GM12801 (cell line): Measurements from ENCODE around the gene RABGAP1L.

ENCODE experiments used
- TF ChIP-seq, protein P1 (sequence below): IDR thresholded peaks from one replicate; pipeline ENCODE4 v1.5.1; 2011; ENCODE audit warnings: control low read depth; ENCODE audit not compliant: insufficient read length; ENCODE audit errors: extremely low read depth

Gene RABGAP1L

GRCh38 chr1:174726167-174726879 is 567.0 kb downstream of the RABGAP1L start:
- TF ChIP-seq, protein P1, sequence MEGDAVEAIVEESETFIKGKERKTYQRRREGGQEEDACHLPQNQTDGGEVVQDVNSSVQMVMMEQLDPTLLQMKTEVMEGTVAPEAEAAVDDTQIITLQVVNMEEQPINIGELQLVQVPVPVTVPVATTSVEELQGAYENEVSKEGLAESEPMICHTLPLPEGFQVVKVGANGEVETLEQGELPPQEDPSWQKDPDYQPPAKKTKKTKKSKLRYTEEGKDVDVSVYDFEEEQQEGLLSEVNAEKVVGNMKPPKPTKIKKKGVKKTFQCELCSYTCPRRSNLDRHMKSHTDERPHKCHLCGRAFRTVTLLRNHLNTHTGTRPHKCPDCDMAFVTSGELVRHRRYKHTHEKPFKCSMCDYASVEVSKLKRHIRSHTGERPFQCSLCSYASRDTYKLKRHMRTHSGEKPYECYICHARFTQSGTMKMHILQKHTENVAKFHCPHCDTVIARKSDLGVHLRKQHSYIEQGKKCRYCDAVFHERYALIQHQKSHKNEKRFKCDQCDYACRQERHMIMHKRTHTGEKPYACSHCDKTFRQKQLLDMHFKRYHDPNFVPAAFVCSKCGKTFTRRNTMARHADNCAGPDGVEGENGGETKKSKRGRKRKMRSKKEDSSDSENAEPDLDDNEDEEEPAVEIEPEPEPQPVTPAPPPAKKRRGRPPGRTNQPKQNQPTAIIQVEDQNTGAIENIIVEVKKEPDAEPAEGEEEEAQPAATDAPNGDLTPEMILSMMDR, result no peak

GRCh38 chr1:174726880-174727585 is 567.7 kb downstream of the RABGAP1L start:
- TF ChIP-seq, protein P1, result no peak

GRCh38 chr1:174734270-174734669 is 575.0 kb downstream of the RABGAP1L start:
- TF ChIP-seq, protein P1, result no peak

- TF ChIP-seq, protein P1, result no peak
These were observed 577.5 kb downstream of the RABGAP1L start for GRCh38 chr1:174736831-174737230.

- TF ChIP-seq, protein P1, result no peak
These were observed 581.1 kb downstream of the RABGAP1L start for GRCh38 chr1:174740249-174740968.

- TF ChIP-seq, protein P1, result no peak
These were observed 583.7 kb downstream of the RABGAP1L start for GRCh38 chr1:174742805-174743653.
